H1 (cell line): Measurements from ENCODE around the gene NECTIN1. TPM values are rescaled to one million over a fixed set of nuclear protein-coding genes. Genes with fewer than 3 reads are reported as not detected.

ENCODE experiments used
- CTCF ChIA-PET: fragments of 300-600 bp; sonication (Branson Sonifier 250); formaldehyde crosslinking; loops from one replicate; lab custom pipeline; 2021; ENCODE audit not compliant: partially characterized antibody; lab: Charles Lee
- POLR2A ChIA-PET: fragments of 300-600 bp; sonication (Branson Sonifier 250); formaldehyde crosslinking; loops from one replicate; lab custom pipeline; 2021; ENCODE audit warnings: inconsistent platforms; ENCODE audit not compliant: partially characterized antibody; lab: Charles Lee
- DNase-seq, 2 experiments: peaks; one replicate each; pipeline versions ENCODE4 v3.0.0 to v3.0.0-alpha.2; 2010 to 2022; ENCODE audit warnings: low spot score in 2 of 2, low read depth in 1 of 2, mixed read lengths in 1 of 2
- FAIRE-seq: peaks from 2 replicates; lab custom pipeline; 2011; peaks lifted over from hg19 to GRCh38; lab: Jason Lieb, UNC
- H2AFZ ChIP-seq: 2 replicates; pipeline ENCODE4 v1.8.1; 2012; ENCODE audit warnings: low read length, inconsistent platforms
- H2AK5ac ChIP-seq: 2 replicates; pipeline ENCODE4 v1.6.1; 2013; ENCODE audit warnings: low read depth, low read length
- H2BK120ac ChIP-seq: replicated peaks from 2 replicates; pipeline ENCODE3; 2013; ENCODE audit warnings: low read depth, low read length, inconsistent platforms
- H2BK12ac ChIP-seq: 2 replicates; pipeline ENCODE4 v1.6.1; 2013; ENCODE audit warnings: low read depth, low read length
- H2BK15ac ChIP-seq: 2 replicates; pipeline ENCODE4 v1.6.1; 2013; ENCODE audit warnings: low read length
- H2BK20ac ChIP-seq: 2 replicates; pipeline ENCODE4 v1.6.1; 2013; ENCODE audit warnings: low read length
- H2BK5ac ChIP-seq: 2 replicates; pipeline ENCODE4 v1.6.1; 2013; ENCODE audit warnings: low read depth, low read length
- H3K14ac ChIP-seq: 2 replicates; pipeline ENCODE4 v1.6.1; 2013; ENCODE audit warnings: inconsistent platforms; ENCODE audit not compliant: insufficient read length
- H3K18ac ChIP-seq: 2 replicates; pipeline ENCODE4 v1.6.1; 2013; ENCODE audit warnings: low read length; ENCODE audit errors: extremely low read depth
- H3K23ac ChIP-seq: 2 replicates; pipeline ENCODE4 v1.6.1; 2013; ENCODE audit warnings: inconsistent platforms; ENCODE audit not compliant: insufficient read length
- H3K23me2 ChIP-seq: 2 replicates; pipeline ENCODE4 v1.6.1; 2013; ENCODE audit warnings: low read depth, low read length
- H3K27ac ChIP-seq: 2 replicates; pipeline ENCODE4 v1.6.1; 2011; ENCODE audit warnings: low read depth, low read length, inconsistent platforms
- H3K27me3 ChIP-seq, 4 experiments: replicated peaks in 1 of 4; 1 replicate in 1 of 4; 2 replicates in 3 of 4; pipeline versions ENCODE4 v1.6.1 to v1.8.1; 2011 to 2013; ENCODE audit warnings: low read length in 3 of 4, mild to moderate bottlenecking in 3 of 4, inconsistent platforms in 2 of 4, mixed read lengths in 2 of 4, moderate library complexity in 1 of 4; ENCODE audit not compliant: control insufficient read depth in 3 of 4, insufficient read depth in 3 of 4; ENCODE audit errors: extremely low read depth in 1 of 4
- H3K36me3 ChIP-seq, 4 experiments: 2 replicates each; pipeline versions ENCODE4 v1.6.1 to v1.8.1; 2011 to 2013; ENCODE audit warnings: mild to moderate bottlenecking in 4 of 4, low read length in 3 of 4, moderate library complexity in 2 of 4, control low read depth in 1 of 4, inconsistent platforms in 1 of 4; ENCODE audit not compliant: insufficient read depth in 4 of 4, control insufficient read depth in 2 of 4
- H3K4ac ChIP-seq: replicated peaks from 2 replicates; pipeline ENCODE3; 2013; ENCODE audit warnings: low read length, low read depth, mixed read lengths, inconsistent platforms; ENCODE audit not compliant: insufficient read length
- H3K4me1 ChIP-seq, 4 experiments: replicated peaks in 1 of 4; 1 replicate in 1 of 4; 2 replicates in 3 of 4; pipeline versions ENCODE4 v1.6.1 to v1.8.1; 2011 to 2013; ENCODE audit warnings: low read length in 3 of 4, inconsistent platforms in 2 of 4, mixed read lengths in 1 of 4; ENCODE audit not compliant: insufficient read depth in 4 of 4, control insufficient read depth in 3 of 4
- H3K4me2 ChIP-seq, 2 experiments: 2 replicates each; pipeline versions ENCODE4 v1.6.1 to v1.8.1; 2011 to 2013; ENCODE audit warnings: low read depth in 2 of 2, low read length in 2 of 2, control low read depth in 1 of 2, inconsistent platforms in 1 of 2, mild to moderate bottlenecking in 1 of 2; ENCODE audit not compliant: insufficient read depth in 1 of 2
- H3K4me3 ChIP-seq, 4 experiments: fragments of 200-600, 300-600 bp in 1 of 4; sonication (generic), shearing (Covaris generic), sonication (Bioruptor Twin) in 1 of 4; 2 replicates each; pipeline versions ENCODE4 v1.5.1 to v1.8.1; 2011 to 2016; ENCODE audit warnings: low read length in 4 of 4, low read depth in 3 of 4, control low read depth in 2 of 4, inconsistent platforms in 2 of 4, mild to moderate bottlenecking in 2 of 4, mixed read lengths in 1 of 4, moderate library complexity in 1 of 4; ENCODE audit not compliant: insufficient read depth in 2 of 4; ENCODE audit errors: extremely low read depth in 1 of 4
- H3K56ac ChIP-seq: replicated peaks from 2 replicates; pipeline ENCODE3; 2013; ENCODE audit warnings: low read depth, mild to moderate bottlenecking, mixed read lengths, low read length, inconsistent platforms; ENCODE audit not compliant: insufficient read length
- H3K79me1 ChIP-seq: 2 replicates; pipeline ENCODE4 v1.6.1; 2013; ENCODE audit warnings: low read depth, low read length, control low read depth
- H3K79me2 ChIP-seq, 2 experiments: 2 replicates each; pipeline versions ENCODE4 v1.6.1 to v1.8.1; 2012 to 2013; ENCODE audit warnings: low read length in 2 of 2, mild to moderate bottlenecking in 2 of 2, inconsistent platforms in 1 of 2; ENCODE audit not compliant: insufficient read depth in 2 of 2, control insufficient read depth in 1 of 2
- H3K9ac ChIP-seq, 4 experiments: replicated peaks in 1 of 4; 1 replicate in 1 of 4; 2 replicates in 3 of 4; pipeline versions ENCODE4 v1.6.1 to v1.8.1; 2011 to 2013; ENCODE audit warnings: low read depth in 3 of 4, low read length in 3 of 4, control low read depth in 2 of 4, mild to moderate bottlenecking in 2 of 4, moderate library complexity in 2 of 4, inconsistent platforms in 1 of 4; ENCODE audit errors: extremely low read depth in 1 of 4
- H3K9me3 ChIP-seq, 2 experiments: 2 replicates each; pipeline versions ENCODE4 v1.6.1 to v1.8.1; 2012 to 2013; ENCODE audit warnings: mild to moderate bottlenecking in 2 of 2, moderate library complexity in 2 of 2, control low read depth in 1 of 2, inconsistent platforms in 1 of 2, low read depth in 1 of 2, low read length in 1 of 2, mixed read lengths in 1 of 2; ENCODE audit not compliant: insufficient read depth in 2 of 2
- H4K20me1 ChIP-seq, 2 experiments: replicated peaks in 1 of 2; 2 replicates each; pipeline versions ENCODE3 to v1.8.1; 2011 to 2013; ENCODE audit warnings: inconsistent platforms in 2 of 2, low read length in 2 of 2, mild to moderate bottlenecking in 1 of 2; ENCODE audit not compliant: insufficient read depth in 2 of 2, control insufficient read depth in 1 of 2
- H4K5ac ChIP-seq: 2 replicates; pipeline ENCODE4 v1.6.1; 2013; ENCODE audit warnings: low read length, low read depth, mixed read lengths, inconsistent platforms; ENCODE audit not compliant: insufficient read length
- H4K8ac ChIP-seq: 2 replicates; pipeline ENCODE4 v1.8.0; 2013; ENCODE audit warnings: mild to moderate bottlenecking, moderate library complexity, low read length, inconsistent platforms; ENCODE audit not compliant: insufficient read depth; ENCODE audit errors: extremely low read depth
- H4K91ac ChIP-seq: replicated peaks from 2 replicates; pipeline ENCODE3; 2013; ENCODE audit warnings: low read length, mixed read lengths, inconsistent platforms; ENCODE audit not compliant: insufficient read length
- CHD1 ChIP-seq: IDR thresholded peaks from 2 replicates; pipeline ENCODE4 v1.6.1; 2012; ENCODE audit warnings: low read depth, low read length, improper control_type of control experiment
- HDAC6 ChIP-seq: IDR thresholded peaks from one replicate; pipeline ENCODE4 v1.7.1; 2012; ENCODE audit warnings: low read depth, mild to moderate bottlenecking, inconsistent platforms, low read length, moderate library complexity
- KDM5A ChIP-seq: fragments of 200-600 bp; IDR thresholded peaks from 2 replicates; pipeline ENCODE4 v1.7.1; 2012; ENCODE audit warnings: mild to moderate bottlenecking, low read length, inconsistent platforms, mixed read lengths
- PHF8 ChIP-seq: fragments of 200-600 bp; sonication (generic); conservative IDR thresholded peaks from 2 replicates; pipeline ENCODE4 v1.7.1; 2012; ENCODE audit warnings: low read depth, mild to moderate bottlenecking, inconsistent platforms, low read length, moderate library complexity
- POLR2AphosphoS5 ChIP-seq: IDR thresholded peaks from 2 replicates; pipeline ENCODE4 v1.6.1; 2011; ENCODE audit warnings: low read depth, low read length
- WGBS, 2 experiments: shearing (Covaris generic) in 1 of 2; methylation state at CpG; one replicate each; pipeline versions ENCODE4 v1.1.6 to v1.1.7; 2013 to 2015; ENCODE audit warnings: low lambda C conversion rate in 2 of 2, mixed read lengths in 2 of 2, inconsistent platforms in 1 of 2, low coverage in 1 of 2, missing lambda C conversion rate in 1 of 2; ENCODE audit not compliant: insufficient replicate concordance in 2 of 2, insufficient coverage in 1 of 2, insufficient read length in 1 of 2; ENCODE audit errors: extremely low coverage in 1 of 2, missing lambda C conversion rate in 1 of 2; 5-methylcytosine and 5-hydroxymethylcytosine counted together
- polyA plus RNA-seq, 7 experiments: library from polyadenylated mRNA; depleted of rRNA in 3 of 7; stranded (reverse) in 5 of 7; unstranded in 2 of 7; fragments of >200 nt in 5 of 7; fragments of 200-250 nt in 2 of 7; gene quantifications; 1 replicate in 5 of 7; 2 replicates in 1 of 7; 4 replicates in 1 of 7; pipeline versions ENCODE4 v1.2.1 to v1.2.3, GENCODE V29; 2011 to 2013; ENCODE audit warnings: missing spikeins in 2 of 7, mixed read lengths in 2 of 7
- total RNA-seq: library from RNA; stranded (reverse); fragmentation: NEBNext Ultra II Directional; extraction: Animal tissue kit (Norgen Biotek cat#: 25700); gene quantifications from 2 replicates; pipeline ENCODE4 v1.2.1, GENCODE V29; 2021
- TF ChIP-seq, protein P1 (sequence below), 3 experiments: IDR thresholded peaks; 1 replicate in 2 of 3; 2 replicates in 1 of 3; pipeline versions ENCODE4 v1.5.1 to v1.6.1; 2011; ENCODE audit warnings: low read length in 3 of 3, mild to moderate bottlenecking in 3 of 3, inconsistent platforms in 2 of 3, low read depth in 1 of 3, moderate library complexity in 1 of 3; ENCODE audit not compliant: insufficient read depth in 1 of 3; ENCODE audit errors: control extremely low read depth in 1 of 3
- TF ChIP-seq, protein P2 (sequence below): IDR thresholded peaks from 2 replicates; pipeline ENCODE4 v1.6.1; 2012; ENCODE audit warnings: inconsistent platforms

NECTIN1 gene
- total and polyA plus RNA-seq, 2 of the 8 experiments (the other 6 are each of a cell fraction or from before 2014, with no cell fraction given) = 43.2 to 97.7 TPM

DNA sequence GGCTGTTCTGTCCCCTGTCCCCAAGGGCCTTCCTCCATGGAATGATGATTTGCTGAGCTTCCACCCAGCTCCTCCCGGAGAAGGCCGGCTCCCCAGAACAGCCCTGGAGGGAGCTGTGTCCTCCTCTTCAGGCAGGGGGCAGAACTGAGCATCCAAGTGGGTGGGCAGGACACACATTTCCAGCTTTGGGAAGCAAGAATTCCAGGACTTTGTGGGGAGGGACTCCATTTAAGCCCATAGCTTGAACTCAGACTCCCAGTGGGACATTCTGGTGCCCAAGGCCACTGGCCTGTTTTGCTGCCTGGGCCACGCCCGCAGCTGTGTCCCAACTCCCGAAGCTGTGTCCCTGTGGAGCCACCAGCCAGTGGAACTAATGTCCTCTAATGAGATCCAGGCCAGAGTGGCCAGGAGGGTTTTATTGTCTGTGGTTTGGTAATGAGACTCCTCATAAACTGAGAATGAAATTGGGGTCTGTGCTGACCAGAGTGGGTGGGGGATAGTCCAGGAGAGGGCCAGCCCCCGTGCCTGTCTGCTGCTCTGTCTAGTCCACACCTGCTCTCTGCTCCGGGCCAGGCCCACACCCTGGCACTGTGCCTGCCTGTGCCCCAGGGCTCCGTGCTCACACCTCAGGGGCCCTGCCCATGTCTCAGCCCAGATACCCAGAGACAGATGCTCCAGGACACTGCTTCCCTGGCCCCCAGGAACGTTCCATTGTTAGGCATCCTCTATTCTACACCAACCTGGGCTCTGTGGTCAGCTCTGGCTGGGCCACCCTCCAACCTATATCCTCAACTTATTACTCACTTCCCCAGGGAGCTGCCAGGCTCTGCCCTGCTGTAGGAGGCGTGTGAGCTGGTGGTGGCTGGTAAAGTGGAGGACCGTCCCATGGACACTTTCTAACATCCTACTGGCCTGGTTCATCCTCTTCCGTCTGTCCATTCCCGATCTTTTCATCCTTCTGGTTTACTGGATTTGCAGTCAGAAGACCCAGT, 7.6 kb downstream of the NECTIN1 start:
- POLR2A ChIA-PET = interaction anchor here (1.6 kb wide), 2 partner anchors 8 to 39 kb away, joined by 3 to 4 read pairs; no protein-coding TSS in a partner anchor
- Histone ChIP-seq H3K4me1 (peaks cover 22 to 64% (median 41%) of the 10 kb centered on the region in 4 experiments), H2BK20ac (no peak overlapping the region), H4K20me1 (peaks cover 51 to 66% of the 10 kb centered on the region in 2 experiments), H3K27ac (no peak overlapping the region), H3K9ac (no peak overlapping the region), H3K23me2 (no peaks in the 10 kb centered on the region; the same call in 1 of the 2 replicates), H2AFZ (no peak overlapping the region), H3K56ac (no peak overlapping the region), H2BK12ac (peak overlapping the region; percentile 44; the same call in 1 of the 2 replicates), H2BK15ac (no peak overlapping the region; the same call in 1 of the 2 replicates), H2BK5ac (no peak overlapping the region), H2BK120ac (no peak overlapping the region), H3K27me3 (no peaks in the 10 kb centered on the region), H3K18ac (0 out of 2 replicates have a peak overlapping the region, but pooled peaks have one; percentile 2), H3K23ac (no peak overlapping the region), H3K9me3 (no peaks in the 10 kb centered on the region), H2AK5ac (peak overlapping the region; percentile 43; the same call in 1 of the 2 replicates), H3K36me3 (peaks cover 0 to 5% (median 0%) of the 10 kb centered on the region in 4 experiments; a peak in 2 of 8 replicates), H4K91ac (no peak overlapping the region), H3K79me2 (peaks cover 25 to 100% of the 10 kb centered on the region in 2 experiments), H3K4me2 (0 out of 4 replicates have a peak overlapping the region, but pooled peaks of 1 of the 2 experiments have one; percentile 38), H4K8ac (no peak overlapping the region), H3K4ac (no peak overlapping the region), H3K14ac (no peak overlapping the region), H3K79me1 (peaks cover 49% of the 10 kb centered on the region), H4K5ac (no peak overlapping the region), H3K4me3 (no peak overlapping the region)
- WGBS, 2 experiments = 85% methylated on average over 13 of the region's 13 CpGs; no CpG with 5 or more reads in 1 of the 2 experiments
- peak; percentile 60 for FAIRE-seq
- CTCF ChIA-PET = interaction anchor here (0.6 to 10.1 kb wide), 48 partner anchors 8 to 515 kb away, joined by 3 to 171 read pairs (median 3); partner anchors contain the start of gene NECTIN1
- DNase-seq = peak in 1 of 2 experiments; percentile 77
- TF ChIP-seq KDM5A (no peak), HDAC6 (no peak), CHD1 (no peak), POLR2AphosphoS5 (no peak), PHF8 (no peak)
- TF ChIP-seq, protein P1, sequence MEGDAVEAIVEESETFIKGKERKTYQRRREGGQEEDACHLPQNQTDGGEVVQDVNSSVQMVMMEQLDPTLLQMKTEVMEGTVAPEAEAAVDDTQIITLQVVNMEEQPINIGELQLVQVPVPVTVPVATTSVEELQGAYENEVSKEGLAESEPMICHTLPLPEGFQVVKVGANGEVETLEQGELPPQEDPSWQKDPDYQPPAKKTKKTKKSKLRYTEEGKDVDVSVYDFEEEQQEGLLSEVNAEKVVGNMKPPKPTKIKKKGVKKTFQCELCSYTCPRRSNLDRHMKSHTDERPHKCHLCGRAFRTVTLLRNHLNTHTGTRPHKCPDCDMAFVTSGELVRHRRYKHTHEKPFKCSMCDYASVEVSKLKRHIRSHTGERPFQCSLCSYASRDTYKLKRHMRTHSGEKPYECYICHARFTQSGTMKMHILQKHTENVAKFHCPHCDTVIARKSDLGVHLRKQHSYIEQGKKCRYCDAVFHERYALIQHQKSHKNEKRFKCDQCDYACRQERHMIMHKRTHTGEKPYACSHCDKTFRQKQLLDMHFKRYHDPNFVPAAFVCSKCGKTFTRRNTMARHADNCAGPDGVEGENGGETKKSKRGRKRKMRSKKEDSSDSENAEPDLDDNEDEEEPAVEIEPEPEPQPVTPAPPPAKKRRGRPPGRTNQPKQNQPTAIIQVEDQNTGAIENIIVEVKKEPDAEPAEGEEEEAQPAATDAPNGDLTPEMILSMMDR (IDR thresholded peaks at IDR 0.05; ENCODE audit: control extremely low read depth in 1 of 3, insufficient read depth in 1 of 3, low read depth in 1 of 3, low read length in 3 of 3) = peak; percentile 64 to 87 (median 82)
- TF ChIP-seq, protein P2, sequence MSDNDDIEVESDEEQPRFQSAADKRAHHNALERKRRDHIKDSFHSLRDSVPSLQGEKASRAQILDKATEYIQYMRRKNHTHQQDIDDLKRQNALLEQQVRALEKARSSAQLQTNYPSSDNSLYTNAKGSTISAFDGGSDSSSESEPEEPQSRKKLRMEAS = no peak
